Inflammatory macrophage treated with lipopolysaccharide for 1 hour (primary cell): ENCODE results near the gene PNPLA7.

Experiments
- DNase-seq, 2 donors: peaks; one replicate each; pipeline ENCODE4 v3.0.0-alpha.2; 2020 to 2022

Gene PNPLA7

DNA sequence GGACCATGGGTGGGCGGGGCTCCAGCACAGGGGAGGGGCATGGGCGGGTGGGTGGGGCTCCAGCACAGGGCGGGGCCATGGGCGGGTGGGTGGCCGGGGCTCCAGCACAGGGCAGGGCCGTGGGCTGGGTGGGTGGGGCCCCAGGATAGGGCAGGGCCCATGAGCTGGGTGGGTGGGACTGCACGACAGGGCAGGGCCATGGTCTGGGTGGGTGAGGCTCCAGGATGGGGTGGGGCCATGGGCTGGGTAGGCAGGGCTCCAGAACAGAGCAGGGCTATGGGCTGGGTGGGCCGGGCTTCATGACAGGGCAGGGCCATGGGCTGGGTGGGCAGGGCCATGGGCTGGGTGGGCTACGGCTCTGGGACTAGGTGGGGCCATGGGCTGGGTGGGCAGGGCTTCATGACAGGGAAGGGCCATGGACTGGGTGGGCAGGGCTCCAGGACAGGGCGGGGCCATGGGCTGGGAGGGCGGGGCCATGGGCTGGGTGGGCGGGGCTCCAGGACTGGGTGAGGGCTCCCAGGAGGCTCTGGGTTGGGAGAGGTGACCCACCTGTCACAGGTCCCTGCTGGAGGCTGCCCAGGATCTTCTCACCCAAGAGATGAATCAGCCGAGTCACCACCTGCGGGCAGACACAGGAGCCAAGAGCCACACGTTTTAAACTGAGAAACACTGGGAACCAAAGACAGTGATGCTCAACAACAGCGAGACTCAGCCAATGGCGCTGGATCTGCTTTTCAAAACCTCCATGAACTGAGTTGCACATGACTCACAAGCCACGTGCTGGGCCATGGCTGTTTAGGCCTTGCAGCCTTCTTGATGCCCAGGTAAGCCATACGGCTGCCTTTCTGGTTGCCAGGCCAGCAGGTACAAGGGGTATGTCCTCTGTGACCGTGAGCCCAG, 57.5 kb downstream of the PNPLA7 start:
- peak in 1 of 2 donors; percentile 6 for DNase-seq

DNA sequence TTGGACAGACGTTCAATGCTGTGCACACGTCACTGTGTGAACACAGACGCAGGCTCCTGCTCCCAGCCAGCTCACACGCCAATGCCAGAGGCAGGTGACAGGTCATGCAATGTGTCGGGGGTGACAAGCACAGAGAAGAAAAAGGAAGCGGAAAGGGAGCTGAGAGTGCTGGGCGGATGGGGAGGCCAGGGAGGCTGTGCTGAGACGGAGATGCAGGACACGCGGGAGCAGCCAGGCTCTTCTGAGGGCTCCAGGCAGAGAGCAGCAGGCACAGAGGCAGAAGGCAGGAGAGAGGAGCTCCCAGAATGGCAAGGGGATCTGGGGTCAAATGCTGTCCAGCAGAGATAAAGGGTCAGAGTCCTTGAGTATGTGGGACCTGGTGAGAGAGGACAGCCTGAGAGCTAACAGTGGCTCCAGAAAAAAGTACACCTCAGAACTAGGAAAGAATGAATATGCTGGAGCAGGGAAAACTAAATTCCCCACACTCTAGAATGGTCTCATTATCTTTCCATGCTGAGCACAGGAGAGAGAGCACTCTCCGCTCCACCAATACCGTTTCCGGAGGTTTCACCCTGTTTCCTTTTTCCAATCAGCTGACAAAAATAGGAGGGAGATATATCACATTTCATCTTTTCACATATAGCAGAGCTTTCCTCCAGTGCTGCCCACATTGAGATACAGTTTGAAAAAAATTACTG, 58.3 kb downstream of the PNPLA7 start:
- no peak for DNase-seq

DNA sequence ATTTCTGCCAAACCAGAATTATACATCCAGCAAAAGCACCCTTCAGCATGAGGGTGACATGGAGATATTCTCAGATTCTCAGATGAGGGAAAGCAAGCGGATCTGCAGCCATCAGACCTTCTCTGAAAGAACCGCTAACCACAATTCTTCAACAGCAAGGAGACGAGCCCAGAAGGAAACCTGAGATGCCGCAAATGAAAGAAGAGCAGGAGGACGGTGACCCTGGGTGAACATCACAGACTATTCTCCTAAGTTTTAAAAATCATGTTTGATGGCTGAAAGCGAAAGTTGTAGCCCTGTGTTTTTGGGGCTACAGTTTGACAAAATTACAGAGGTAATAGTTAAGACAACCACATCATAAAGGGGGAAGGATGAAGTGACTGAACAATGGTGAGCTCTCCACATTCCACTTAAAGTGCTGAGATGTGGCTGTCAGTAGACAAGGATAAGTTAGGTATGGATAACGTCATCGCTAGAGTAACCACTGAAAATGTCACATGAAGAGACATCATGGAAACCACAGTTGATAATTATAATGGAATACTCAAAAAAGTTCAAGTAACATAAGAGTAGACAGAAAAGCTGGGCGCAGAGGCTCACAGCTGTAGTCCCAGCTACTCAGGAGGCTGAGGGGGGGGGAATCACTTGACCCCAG, 59.5 kb downstream of the PNPLA7 start:
- DNase-seq = no peak

DNA sequence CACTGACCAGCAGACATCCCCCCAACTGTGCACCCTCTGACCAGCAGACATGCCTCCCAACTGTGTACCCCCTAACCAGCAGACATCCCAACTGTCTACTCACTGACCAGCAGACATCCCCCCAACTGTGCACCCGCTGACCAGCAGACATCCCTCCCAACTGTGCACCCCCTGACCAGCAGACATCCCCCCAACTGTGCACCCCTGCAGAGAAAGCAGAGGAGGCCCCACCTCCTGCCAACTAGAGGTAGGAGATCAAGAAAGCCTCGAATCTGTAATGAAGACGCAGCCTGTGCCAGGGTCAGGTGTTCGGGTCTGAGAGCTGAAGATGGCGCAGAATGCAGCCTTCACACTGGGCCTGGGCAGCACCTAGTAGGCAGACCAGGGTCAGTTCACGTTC, 61.3 kb downstream of the PNPLA7 start:
- no peak for DNase-seq

DNA sequence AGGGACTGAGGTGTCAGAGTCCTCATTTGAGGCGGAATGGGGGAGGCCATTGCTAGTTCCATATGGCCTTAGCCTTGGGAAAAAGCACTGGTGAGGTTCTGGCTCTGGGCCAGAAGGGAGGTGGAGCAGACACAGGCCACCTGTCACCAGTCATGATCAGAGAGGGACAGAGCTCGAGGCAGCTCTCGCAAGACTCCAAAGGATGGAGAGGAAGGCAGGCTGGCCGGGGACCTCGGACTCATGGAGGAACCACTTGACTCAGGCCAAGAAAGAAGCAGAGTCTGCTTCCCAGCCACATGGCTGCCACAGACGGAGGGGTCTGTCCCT, 61.9 kb downstream of the PNPLA7 start:
- no peak for DNase-seq

DNA sequence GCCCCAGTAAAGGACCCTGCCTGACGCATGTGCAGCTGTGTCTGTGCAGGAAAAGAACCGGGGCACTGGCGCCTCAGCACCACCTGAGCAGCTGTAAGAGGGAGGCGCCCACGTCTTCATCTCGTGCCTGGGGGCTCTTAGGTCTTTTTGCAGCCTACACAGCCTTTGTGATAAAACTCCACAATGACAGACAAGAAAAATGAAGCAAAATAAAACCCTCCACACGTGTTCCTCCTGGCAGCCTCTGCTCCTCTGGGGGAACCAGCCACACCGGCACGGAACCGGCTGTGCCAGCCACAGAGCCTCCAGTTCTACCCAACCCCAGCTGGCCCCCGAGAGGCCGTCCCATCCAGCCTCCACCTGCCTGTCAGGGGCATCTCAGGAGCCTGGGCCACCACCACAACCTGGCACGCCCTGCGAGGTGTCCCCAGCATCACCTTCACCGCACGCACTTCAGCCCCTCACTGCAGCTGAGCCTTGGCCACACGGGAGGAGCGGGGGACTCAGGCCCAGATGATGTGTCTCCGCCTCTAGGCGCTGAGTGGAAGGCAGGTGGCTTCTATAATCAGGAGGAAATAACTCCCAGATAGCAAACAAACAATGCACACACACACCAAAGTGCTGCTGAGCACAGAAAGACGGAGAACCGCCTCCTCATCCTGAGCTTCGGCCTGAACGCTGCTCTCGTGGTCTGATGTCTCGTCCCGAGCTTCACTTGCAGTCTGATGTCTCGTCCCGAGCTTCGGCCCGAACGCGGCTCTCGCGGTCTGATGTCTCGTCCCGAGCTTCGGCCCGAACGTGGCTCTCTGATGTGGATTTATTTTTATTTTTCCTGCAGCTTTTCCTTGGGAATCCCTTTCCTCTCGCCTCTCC, 62.5 kb downstream of the PNPLA7 start:
- no peak for DNase-seq

DNA sequence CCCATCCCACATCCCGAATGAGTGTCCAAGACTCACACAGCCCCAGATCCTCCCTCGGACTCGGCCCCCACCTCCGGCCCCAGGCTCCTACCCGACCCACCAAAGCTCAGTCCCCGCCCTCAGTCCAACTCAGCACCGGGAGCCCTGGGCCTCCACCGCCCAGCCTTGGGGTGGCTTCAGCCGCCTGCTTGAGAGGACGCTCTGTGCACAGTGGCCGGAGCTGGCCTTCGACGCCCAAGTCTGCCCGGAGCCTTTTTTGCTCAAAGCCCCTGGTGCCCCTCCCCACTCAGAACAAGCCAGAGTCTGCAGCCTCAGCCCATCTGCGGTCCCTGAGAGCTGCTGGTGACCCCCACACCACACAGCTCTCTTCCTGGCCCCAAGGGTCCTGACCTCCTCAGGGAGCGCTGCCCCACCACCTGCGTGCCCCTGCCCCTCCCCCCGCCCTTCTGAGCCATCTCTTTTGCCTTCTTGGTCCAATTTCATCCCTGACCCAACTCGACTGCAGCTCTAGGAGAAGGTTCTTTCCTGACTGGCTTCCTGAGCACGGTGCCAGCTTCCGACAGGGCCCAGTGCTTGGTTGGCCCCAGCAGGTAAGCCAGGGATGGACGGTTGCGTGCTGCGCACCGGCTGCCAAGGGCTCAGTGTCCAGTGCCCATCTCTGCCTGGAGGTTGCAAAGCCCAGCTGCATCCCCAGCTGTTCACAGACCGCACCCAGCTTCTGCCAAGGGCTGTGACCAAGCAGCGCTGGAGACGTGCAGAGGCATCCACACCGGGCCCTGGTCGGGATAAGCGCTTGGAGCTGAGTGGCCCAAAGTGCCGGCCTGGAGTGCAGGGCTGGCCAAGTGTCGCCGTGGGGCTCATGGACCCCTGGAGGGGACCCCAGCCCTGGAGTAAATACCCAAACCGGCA, 63.4 kb downstream of the PNPLA7 start:
- no peak for DNase-seq

DNA sequence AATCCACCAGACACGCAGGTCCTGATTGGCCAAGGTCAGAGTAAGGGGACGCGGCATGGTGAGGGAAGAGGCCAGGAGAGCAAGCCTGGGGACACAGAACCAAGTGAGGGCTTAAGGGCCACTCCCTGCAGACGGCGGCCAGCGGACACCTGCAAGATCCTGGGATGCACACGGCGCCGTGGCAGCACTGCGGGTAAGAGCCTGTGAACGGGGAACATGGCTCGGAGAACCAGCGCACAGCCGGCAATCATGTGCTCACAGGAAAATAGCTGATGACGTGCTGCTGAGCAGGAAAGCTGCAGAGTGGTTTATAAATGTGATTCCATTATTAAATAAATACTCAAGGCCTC, 64.1 kb downstream of the PNPLA7 start:
- no peak for DNase-seq

DNA sequence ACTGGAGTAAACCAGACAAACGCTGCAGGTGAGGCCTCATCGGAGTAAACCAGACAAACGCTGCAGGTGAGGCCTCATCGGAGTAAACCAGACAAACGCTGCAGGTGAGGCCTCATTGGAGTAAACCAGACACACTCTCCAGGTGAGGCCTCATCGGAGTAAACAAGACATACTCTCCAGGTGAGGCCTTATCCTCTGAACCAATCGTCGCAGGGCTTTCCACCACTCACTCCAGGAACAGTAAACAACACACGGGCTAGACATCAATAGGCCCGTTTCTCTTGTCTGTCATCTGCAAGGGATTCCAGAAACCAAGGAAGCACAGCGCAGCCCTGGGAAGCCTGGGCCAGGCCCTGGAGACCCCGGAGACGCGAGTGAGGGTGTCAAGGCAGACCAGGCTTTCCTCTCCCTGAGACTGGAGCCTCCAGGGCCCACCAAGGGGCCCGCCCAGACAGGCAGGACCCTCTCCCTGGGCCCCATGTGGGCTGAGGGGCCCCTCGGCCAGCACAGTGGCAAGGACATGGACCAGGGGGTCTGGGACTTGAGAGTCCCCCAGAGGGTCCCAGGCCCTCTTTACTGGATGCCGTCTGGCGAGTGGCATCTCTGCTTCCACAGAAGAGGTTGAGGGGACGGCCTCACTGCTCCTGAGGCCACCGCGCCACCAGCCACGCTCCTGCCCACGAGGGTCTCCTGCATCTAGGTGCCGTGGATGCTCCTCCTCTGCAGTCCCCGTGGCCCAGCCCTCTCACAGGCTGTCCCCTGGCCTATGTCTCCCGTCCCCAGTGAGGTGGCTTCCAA, 64.7 kb downstream of the PNPLA7 start:
- no peak for DNase-seq

DNA sequence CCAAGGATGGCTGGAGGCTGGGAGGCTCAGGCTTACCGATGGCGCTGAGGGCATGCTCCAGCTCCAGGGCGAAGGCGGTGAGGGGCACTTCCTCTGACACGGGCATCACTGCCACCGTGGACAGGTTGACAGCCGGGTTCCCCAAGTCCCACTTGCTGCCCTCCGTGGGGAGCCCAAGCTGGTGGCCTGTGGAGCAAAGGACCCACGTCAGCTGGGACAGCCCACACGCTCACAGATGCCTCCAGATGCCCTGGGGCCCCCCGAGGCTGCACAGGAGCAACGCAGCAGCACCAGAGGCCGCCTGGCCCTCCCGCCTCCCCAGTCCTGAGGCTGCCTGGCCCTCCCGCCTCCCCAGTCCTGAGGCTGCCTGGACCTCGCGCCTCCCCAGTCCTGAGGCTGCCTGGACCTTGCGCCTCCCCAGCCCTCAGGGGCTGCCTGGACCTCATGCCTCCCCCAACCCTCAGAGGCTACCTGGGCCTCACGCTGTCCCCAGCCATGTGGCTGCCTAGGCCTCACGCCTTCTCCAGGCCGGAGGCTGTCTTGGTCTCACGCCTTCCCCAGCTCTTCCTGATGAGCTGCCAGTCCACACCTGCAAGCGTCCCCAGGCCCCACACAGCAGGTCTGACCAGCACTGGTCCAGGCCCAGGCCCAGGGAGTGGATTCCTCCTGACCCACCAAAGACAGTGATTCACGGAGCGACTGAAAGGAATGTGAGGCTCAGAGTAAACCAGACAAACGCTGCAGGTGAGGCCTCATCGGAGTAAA, 65.5 kb downstream of the PNPLA7 start:
- DNase-seq = no peak

DNA sequence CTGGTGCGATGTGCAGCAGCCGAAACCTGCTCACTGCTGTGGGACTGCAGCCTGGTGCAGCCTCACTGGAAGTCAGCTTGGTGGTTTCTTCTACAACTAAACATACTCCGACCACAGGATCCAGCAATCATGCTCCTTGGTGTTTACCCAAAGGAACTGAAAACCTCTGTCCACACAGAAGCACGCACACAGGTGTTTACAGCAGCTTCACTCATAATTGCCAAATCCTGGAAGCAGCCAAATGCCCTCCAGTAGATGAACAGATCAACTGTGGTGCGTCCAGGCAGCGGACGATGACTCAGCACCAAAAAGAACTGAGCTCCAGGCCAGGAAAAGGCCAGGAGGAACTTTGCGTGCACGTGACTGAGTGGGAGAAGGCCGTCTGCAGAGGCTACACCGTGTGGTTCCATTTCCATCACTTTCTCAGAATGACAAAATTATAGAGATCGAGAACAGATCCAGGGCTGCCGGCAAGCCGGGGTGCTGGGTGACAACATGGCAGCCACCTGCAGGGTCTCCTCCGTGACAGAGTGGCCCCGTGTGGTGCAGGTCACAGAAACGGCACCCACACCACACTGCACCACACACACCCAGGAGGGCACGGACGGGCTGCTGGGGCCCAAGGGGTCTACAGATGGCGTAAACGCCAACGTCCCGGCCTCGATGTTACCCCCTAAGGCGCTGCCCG, 68.0 kb downstream of the PNPLA7 start:
- DNase-seq = peak; percentile 83 to 85

DNA sequence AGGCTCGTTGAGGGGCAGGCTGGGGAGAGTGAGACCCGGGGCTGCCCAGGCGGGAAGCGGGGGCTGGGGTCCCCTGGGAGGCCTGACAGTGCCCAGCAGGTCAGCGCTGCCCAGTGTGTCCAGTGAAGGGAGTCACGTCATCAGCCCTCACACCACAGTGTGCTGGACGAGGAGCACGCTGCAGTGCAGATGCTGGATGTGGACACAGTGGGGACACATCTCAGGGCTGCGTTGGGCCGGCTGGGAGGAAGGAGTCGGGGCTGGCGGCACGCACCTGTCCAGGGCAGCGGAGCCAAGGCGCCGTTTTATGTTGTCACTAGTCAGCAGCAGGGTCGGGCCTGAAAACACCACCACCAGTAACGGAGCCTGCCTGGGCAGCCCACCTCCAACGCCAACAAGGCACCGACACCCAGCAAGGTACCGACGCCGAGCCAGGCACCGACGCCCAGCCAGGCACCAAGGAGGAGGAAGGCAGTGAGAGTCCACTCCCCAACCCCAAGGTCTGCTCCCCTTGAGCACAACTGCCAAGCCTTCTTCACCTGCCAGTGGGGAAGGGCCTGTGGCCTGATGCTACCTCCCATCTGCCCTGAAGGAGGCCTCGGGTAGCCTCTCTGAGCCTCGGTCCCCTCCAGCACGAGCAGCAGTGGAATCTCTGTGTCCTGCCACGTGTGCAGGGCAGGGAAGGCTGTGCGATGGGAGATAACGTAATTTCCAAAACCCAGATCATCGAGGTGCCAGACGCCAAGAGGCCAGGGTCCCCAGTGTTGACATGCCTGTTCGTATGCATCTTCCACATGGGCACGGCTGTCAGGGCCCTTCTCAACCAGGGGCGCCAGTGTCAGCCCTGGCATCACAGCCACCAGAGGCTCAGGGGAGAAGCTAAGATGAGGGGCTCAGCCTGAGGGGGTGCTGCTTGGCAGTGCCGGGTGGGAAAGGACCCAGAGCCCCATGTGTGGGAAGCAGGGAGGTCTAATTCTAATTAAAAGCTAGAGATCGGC, 69.2 kb downstream of the PNPLA7 start:
- no peak for DNase-seq

DNA sequence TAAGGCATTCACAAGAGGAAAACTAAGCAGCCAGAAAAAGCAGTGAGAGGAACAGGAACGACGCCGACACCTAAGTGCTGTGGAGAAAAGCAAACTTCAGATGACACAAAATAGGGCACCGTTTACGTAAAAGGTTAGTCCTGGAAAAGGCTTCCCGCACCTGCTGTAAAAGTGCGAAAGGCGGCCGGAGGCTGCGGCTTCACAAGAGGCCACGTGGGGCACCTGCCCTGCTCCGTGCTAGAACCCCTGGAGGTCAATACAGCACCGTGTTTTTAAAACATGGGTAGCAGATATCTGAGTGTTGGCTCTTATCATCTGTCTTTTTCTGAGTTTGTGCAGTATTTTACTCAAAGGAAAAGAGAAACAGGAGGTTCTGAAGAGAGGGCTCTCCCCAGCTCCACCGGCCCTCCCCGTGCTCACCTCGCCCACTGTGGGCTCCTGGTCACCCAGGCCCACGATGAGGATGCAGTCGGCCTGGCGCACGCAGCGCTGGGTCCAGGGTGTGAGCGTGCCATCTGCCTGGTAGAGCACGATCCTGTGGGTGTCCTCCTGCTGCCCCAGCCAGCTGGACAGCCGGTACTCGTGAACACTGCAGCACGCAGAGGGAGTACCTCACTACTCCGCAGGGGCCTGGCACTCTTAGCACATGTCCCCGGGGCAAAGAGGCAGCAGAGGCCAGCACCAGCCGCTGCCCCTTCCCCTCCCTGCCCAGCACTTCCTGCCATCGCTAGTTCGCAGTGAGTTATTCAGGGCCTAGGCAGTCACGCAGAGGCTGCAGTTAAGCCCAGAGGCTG, 70.1 kb downstream of the PNPLA7 start:
- no peak for DNase-seq

DNA sequence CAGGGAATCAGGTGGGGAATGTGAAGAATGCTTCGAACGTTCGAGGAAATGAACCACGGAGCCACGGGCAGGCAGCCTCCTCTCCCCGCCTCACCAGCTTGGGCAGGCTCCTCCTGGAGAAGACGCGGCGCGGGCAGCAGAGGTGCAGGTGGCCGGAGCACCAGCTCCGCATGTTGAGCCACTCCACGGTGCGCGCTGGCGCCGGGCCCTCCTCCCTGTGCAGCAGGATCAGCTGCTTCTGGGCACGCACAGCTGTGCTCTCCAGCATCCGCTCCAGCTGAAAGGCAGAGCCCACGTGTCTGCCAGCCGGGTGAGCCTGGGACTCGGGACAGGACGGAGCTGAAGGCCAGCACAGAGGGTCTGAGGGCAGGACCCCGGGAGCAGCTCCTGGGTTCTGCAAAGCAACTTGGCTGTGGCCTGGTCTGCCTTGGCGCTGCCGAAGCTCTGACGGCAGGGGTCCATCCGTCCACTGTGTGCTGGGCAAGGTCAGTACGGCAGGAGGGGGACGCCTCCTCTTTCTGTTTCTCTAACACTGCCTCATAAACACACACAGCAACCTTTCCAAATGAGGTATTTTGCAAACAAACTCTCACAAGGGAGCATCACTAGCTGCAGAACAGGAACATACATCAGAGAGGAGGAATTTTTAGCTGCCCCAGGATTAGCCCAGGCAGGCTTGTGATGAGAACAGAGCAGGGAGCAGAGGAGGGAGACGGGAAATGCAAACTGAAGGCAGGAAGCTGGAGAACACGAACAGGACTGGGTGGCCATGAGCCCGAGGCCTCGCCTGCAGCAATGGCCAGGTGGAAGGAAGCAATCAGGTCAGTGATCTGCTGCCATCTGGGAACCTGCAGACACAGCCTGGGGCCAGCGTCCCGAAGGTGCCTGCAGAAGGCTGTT, 71.0 kb downstream of the PNPLA7 start:
- DNase-seq = no peak

DNA sequence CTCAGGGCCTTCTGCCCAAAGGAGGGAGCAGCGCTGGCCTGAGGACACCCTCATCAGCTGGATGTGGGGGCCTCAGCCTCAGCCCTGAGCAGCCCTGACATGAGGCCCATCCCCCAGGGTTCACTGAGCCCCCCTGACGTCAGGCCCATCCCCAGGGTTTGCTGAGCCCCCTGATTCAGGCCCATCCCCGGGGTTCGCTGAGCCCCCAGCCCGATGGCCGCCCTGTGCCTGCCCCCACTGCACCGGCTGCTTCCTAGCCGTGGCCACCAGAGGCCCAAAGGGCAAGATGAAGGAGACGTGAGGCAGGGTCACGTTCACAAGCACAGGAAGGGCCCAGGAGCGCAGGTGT, 71.6 kb downstream of the PNPLA7 start:
- no peak for DNase-seq
